A549 (cell line): Measurements from ENCODE around the gene AUTS2. TPM values are rescaled to one million over a fixed set of nuclear protein-coding genes. Genes with fewer than 3 reads are reported as not detected.

ENCODE experiments used
- ATAC-seq, 2 experiments: fragments of 200-7000 bp in 1 of 2; fragments of >200 bp in 1 of 2; cut with Nextera tagmentation in 1 of 2; cut with Tn5 transposase in 1 of 2; 3 replicates each; pipeline versions ENCODE4 v1.8.0 to v1.9.1; 2018 to 2020; ENCODE audit warnings: mild to moderate bottlenecking in 1 of 2, moderate library complexity in 1 of 2
- CTCF ChIA-PET: fragments of 300-600 bp; sonication (Branson Sonifier 250); formaldehyde crosslinking; extraction: SDS; loops from one replicate; lab custom pipeline; 2021; ENCODE audit warnings: antibody characterized with exemption, inconsistent platforms; lab: Yijun Ruan, JAX
- POLR2A ChIA-PET: fragments of 350-600 bp; formaldehyde crosslinking; extraction: SDS; loops from one replicate; lab custom pipeline; 2021; ENCODE audit warnings: antibody characterized with exemption, inconsistent platforms; lab: Yijun Ruan, JAX
- DNase-seq, 2 experiments: peaks; one replicate each; pipeline versions ENCODE4 v3.0.0 to v3.0.0-alpha.2; 2011 to 2016; ENCODE audit warnings: low read depth in 1 of 2, low spot score in 1 of 2
- FAIRE-seq: peaks from 2 replicates; lab custom pipeline; 2011; peaks lifted over from hg19 to GRCh38; lab: Jason Lieb, UNC
- H3K27ac ChIP-seq, 2 experiments: fragments of >200 bp; sonication (Bioruptor Twin); formaldehyde crosslinking; 3 replicates each; pipeline ENCODE4 v1.5.1; 2016 to 2017
- H3K4me1 ChIP-seq: fragments of >200 bp; sonication (Bioruptor Twin); formaldehyde crosslinking; 3 replicates; pipeline ENCODE4 v1.6.1; 2016
- H3K4me2 ChIP-seq: fragments of >200 bp; sonication (Bioruptor Twin); formaldehyde crosslinking; 3 replicates; pipeline ENCODE4 v1.6.1; 2016
- H3K4me3 ChIP-seq: fragments of >200 bp; sonication (Bioruptor Twin); formaldehyde crosslinking; 3 replicates; pipeline ENCODE4 v1.5.1; 2016
- H3K9me3 ChIP-seq: fragments of >200 bp; sonication (Bioruptor Twin); formaldehyde crosslinking; 3 replicates; pipeline ENCODE4 v1.6.1; 2016
- BCL3 ChIP-seq: fragments of >200 bp; sonication (Bioruptor Twin); formaldehyde crosslinking; IDR thresholded peaks from 3 replicates; pipeline ENCODE4 v1.6.1; 2016
- CBX2 ChIP-seq: fragments of 200-600 bp; sonication (generic); IDR thresholded peaks from 2 replicates; pipeline ENCODE4 v1.6.1; 2016; ENCODE audit warnings: low read depth, mild to moderate bottlenecking, borderline replicate concordance
- GATA3 ChIP-seq: IDR thresholded peaks from 2 replicates; pipeline ENCODE4 v1.6.1; 2012; ENCODE audit warnings: borderline replicate concordance
- HOXB5 ChIP-seq: fragments of 250-450 bp; sonication (Bioruptor Pico); IDR thresholded peaks from 2 replicates; pipeline ENCODE4 v1.5.0; 2020; ENCODE audit warnings: mild to moderate bottlenecking, moderate library complexity
- JUNB ChIP-seq: fragments of >200 bp; sonication (Bioruptor Twin); formaldehyde crosslinking; IDR thresholded peaks from 2 replicates; pipeline ENCODE4 v1.6.1; 2016
- MYC ChIP-seq: IDR thresholded peaks from 2 replicates; pipeline ENCODE4 v1.6.1; 2012; ENCODE audit warnings: mild to moderate bottlenecking, inconsistent platforms, low read length, improper control_type of control experiment, borderline replicate concordance
- NFE2L2 ChIP-seq: fragments of 150-350 bp; conservative IDR thresholded peaks from 2 replicates; pipeline ENCODE4 v1.6.1; 2014; ENCODE audit warnings: low read length
- PBX3 ChIP-seq: IDR thresholded peaks from 2 replicates; pipeline ENCODE4 v1.6.1; 2012
- RCOR1 ChIP-seq: fragments of 150-350 bp; IDR thresholded peaks from 2 replicates; pipeline ENCODE4 v1.6.1; 2014; ENCODE audit warnings: antibody characterized with exemption, low read length, low read depth
- REST ChIP-seq: fragments of 200-600 bp; sonication (generic); IDR thresholded peaks from 2 replicates; pipeline ENCODE4 v1.6.1; 2016; ENCODE audit warnings: antibody characterized with exemption, mild to moderate bottlenecking, moderate library complexity
- RFX5 ChIP-seq: fragments of 450-650 bp; IDR thresholded peaks from 2 replicates; pipeline ENCODE4 v1.7.1; 2014; ENCODE audit warnings: antibody characterized with exemption, mild to moderate bottlenecking, moderate library complexity
- RNF2 ChIP-seq: fragments of 200-600 bp; sonication (generic); IDR thresholded peaks from 2 replicates; pipeline ENCODE4 v1.6.1; 2016; ENCODE audit warnings: low read depth, mild to moderate bottlenecking, antibody characterized with exemption, moderate library complexity, borderline replicate concordance
- SMC3 ChIP-seq: fragments of >200 bp; sonication (Bioruptor Twin); formaldehyde crosslinking; IDR thresholded peaks from 3 replicates; pipeline ENCODE4 v1.6.1; 2018; ENCODE audit warnings: inconsistent platforms
- SREBF2 ChIP-seq: fragments of 450-650 bp; IDR thresholded peaks from 2 replicates; pipeline ENCODE4 v1.6.1; 2014; ENCODE audit warnings: mild to moderate bottlenecking, moderate library complexity
- ZFP36 ChIP-seq: fragments of 450-650 bp; IDR thresholded peaks from 2 replicates; pipeline ENCODE4 v1.6.1; 2014; ENCODE audit warnings: borderline replicate concordance; ENCODE audit not compliant: partially characterized antibody
- WGBS: methylation state at CpG from one replicate; pipeline ENCODE4 v1.1.6; 2017; ENCODE audit errors: missing lambda C conversion rate; 5-methylcytosine and 5-hydroxymethylcytosine counted together
- polyA plus RNA-seq, 4 experiments: library from polyadenylated mRNA; depleted of rRNA in 3 of 4; stranded (reverse); fragments of >200 nt; fragmentation: RNase III in 1 of 4; extraction: RNeasy Plus Mini Kit Qiagen cat#74134 plus additional on column Dnase treatment in 1 of 4; gene quantifications; 2 replicates in 3 of 4; 3 replicates in 1 of 4; pipeline ENCODE4 v1.2.3, GENCODE V29; 2011 to 2017

Gene AUTS2
- polyA plus RNA-seq, 2 of the 4 experiments (the other 2 are of a cell fraction): 1.6 to 3.6 TPM

GRCh38 chr7:70585071-70585470 is 986.8 kb downstream of the AUTS2 start:
- H3K4me2 ChIP-seq: no peak overlapping the region
- DNase-seq (no peak), ATAC-seq (no peak), FAIRE-seq (no peak)
- WGBS: 56% methylated on average over 4 of the region's 4 CpGs
- TF ChIP-seq CBX2: no peak
- no peak for TF ChIP-seq GATA3
- no peak for TF ChIP-seq REST
- no peak for TF ChIP-seq RNF2
- TF ChIP-seq SREBF2: no peak
- TF ChIP-seq MYC: no peak
- TF ChIP-seq RFX5: no peak
- no peak overlapping the region for H3K4me3 ChIP-seq
- H3K4me1 ChIP-seq: no peaks in the 10 kb centered on the region
- ChIA-PET POLR2A (no interaction called here), CTCF (interaction anchor here (1.1 to 2.6 kb wide), 2 partner anchors 8 to 12 kb away, joined by 3 to 10 read pairs; no protein-coding TSS in a partner anchor)
- H3K27ac ChIP-seq: no peak overlapping the region
- no peaks in the 10 kb centered on the region for H3K9me3 ChIP-seq

DNA sequence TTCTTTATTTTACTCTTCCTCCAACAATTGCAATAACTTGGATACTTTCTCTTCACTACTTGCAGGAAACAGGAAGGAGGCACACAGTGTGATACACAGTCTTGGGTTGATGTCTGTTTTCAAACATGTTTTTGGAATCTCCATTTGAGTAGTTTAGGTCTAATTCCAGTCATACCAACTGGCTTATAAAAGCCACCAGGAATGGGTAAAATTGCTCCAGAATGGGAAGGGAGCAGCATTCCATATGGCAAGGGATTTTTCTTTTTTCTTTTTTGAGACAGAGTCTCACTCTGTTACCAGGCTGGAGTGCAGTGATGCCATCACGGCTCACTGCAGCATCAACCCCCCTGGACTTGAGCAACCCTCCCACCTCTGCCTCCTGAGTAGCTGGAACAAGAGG is 988.5 kb downstream of the AUTS2 start:
- no peak for DNase-seq
- H3K4me2 ChIP-seq: no peak overlapping the region
- no peaks in the 10 kb centered on the region for H3K4me1 ChIP-seq
- no peak overlapping the region for H3K27ac ChIP-seq
- H3K4me3 ChIP-seq: no peak overlapping the region
- CTCF ChIA-PET: no interaction called here
- 18% methylated on average over 1 of the region's 1 CpG for WGBS
- no peaks in the 10 kb centered on the region for H3K9me3 ChIP-seq
- POLR2A ChIA-PET: no interaction called here
- ATAC-seq: no peak
- FAIRE-seq: no peak
- TF ChIP-seq SMC3 (no peak), PBX3 (no peak), NFE2L2 (no peak), JUNB (no peak), HOXB5 (CRISPR knock-in tag) (no peak), REST (no peak), ZFP36 (no peak), BCL3 (no peak), RCOR1 (no peak)
